Amniotic stem cell (primary cell): ENCODE measurements around the gene C2CD2.

Experiments used
- DNase-seq: peaks from one replicate; lab custom pipeline; 2025; lab: John Stamatoyannopoulos, UW

C2CD2 gene

DNA sequence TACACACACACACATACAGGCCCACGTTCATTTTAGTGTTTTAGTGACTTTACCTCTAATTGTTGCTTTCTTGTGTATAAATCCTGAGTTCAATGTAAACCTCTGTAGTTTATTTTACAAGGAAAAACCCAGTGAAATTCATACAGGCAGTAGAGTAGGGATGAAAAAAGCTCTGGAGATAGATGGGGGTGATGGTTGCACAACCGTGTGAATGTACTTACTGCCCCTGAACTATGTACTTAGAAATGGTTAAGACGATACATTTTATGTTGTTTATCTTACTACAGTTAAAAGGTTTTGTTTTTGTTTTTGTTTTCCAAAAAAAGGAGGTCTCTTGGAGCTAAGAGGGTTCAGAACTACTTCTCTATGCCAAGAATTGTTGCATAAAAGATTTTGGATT, 45.0 kb downstream of the C2CD2 start:
- no peak for DNase-seq

DNA sequence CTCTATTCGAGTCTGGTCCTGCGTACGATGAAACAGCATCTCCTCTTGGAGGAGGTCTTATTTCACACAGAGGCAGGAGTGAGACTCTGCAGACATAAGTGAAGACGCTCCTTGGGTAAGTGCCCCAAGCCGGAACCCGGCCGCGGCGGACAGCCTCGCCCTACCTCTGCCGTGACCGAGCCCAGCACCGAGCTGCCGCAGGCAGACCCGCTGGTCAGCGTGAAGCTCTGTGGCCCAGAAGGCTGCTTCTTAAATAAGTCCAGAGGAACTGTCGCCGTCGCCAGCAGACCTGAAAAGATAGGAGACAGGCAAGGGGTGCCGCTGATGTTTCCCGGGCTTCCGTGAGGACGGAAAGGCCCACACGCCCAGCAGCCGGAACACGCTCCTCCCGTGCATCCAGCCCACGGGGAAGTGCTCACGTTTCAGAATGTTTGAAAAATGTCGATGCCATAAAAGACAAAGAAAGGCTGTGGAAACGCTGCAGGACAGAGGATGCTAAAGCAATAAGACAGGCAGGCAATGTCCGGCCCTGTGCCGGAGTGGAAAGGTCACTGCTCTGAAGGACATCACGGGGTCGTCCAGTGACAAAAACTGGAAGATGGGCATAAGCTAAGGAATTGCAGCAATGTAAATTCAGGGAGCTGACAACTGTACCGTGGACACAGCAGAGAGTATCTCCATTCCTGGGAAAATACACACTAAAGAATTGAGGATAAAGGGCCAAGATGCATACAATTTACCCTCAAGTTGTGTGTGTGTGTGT, 46.1 kb downstream of the C2CD2 start:
- no peak for DNase-seq

DNA sequence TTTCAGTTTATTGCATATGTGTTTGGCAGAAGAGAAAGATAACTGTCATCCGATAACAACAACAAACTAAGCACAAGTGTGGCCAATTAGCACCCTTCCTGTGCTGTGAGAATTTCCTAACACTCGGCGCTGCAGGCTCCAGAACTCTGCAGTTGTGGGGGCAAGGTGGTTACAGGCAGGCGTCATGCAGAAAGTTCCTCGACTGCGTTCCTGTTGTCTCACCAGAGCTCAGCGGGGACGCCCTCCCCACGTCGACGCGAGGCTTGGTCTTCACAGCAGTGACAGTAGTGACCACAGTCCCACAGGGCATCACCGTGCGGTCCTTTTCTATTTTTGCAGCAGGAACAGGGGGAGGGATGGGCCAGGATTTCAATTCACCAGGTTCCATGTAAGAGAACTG, 47.0 kb downstream of the C2CD2 start:
- DNase-seq, result no peak

DNA sequence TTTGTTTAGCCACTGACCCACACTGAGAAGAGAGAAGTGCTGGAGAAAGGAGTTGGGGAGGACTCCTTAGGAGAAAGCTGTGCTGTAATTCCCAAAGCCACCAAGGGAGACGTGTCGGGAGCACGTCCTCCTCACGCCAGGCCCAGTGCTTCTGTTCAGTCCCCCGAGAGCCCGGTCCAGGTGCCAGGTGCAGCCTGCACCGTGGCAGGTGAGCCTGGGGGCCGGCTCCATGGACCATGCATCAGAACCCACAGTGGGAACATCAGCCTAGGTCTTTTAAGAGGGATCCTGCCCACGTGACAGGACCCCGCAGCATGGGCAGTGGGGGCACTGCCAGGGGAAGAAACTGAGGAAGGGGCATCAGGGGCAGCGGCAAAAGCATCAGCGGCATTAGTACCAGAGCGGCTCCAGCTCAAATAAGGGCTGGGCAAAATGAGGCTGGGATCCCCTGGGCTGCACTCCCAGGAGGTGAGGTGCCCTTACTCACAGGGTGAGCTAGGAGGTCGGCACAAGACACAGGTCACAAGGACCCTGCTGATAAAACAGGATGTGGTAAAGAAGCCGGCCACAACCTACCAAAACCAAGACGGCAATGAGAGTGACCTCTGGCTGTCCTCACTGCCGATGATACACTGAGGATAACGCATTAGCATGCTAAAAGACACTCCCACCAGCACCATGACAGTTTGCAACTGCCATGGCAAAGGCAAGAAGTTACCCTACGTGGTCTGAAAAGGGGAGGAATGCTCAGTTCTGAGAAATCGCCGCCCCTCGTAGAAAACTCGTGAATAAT, 50.1 kb downstream of the C2CD2 start:
- no peak for DNase-seq

DNA sequence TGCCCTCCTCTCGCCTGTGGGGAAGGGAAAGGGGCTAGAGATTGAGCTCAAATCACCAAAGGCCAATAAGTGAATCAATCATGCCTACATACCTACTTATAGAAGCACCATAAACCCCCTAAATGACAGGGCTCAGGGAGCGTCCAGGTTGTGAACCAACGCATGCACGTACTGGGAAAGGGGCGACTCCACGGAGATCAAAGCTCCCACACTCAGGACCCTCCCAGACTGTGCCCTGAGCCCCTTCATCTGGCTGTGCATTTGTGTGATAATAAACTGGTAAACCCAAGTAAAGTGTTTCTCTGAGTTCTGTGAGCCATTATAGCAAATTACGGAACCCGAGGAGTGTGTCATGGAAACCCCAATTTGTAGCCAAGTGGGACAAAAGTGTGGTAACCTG, 50.9 kb downstream of the C2CD2 start:
- DNase-seq, result no peak

DNA sequence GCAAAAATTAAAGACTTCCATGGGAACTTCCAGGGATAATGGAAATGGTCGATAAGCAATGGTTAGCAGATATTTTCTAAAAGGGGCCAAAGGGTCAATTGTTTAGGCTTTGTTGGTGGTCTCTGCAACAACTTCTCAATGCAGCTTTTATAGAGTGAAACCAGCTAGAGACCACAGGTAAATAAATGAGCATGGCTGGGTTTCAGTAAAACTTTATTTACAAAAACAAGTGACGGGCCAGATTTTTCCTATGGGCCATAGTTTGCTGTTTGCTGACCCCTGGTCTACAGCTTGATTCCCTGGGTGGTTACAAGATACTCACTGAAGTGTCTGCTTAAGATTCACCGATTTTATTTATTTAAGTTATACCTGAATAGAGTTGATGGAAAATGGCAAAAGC, 52.0 kb downstream of the C2CD2 start:
- no peak for DNase-seq

DNA sequence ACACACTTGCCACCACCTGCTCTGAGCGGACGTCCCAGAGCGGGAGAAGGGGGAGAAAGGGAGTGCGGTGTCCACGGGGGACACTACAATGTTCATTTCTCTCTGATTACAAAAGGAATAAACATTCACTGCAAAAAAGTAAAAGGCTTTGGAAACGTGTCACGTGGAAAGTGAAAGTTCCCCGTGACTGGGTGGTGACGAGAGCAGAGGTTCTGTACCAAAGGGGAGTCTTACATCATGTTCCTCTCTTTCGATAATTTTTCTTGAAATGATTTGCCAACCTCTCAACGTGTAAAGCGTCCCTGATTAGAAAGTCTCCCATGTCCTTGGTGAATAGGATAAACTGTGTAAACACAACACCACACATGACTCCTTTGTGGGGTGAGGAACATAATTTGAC, 52.7 kb downstream of the C2CD2 start:
- no peak for DNase-seq

DNA sequence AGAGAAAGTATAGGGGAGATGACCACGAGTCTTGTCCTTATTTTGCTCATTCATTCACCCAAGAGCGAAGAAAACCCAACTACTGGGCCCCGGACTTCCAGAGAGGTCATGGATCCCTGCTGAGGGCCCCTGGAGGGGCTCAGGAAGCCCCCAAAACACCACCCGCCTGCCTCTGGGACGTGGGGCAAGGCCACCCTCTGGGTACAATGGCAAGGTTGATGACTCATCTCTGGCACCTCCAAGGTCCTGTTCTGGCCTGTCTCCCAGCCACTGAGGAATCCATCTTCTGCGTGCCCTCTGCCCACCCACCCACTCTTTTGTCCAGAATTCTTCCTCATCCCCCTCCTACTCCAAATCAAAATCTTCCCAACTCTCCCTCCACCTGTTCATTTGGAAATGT, 53.4 kb downstream of the C2CD2 start:
- no peak for DNase-seq

DNA sequence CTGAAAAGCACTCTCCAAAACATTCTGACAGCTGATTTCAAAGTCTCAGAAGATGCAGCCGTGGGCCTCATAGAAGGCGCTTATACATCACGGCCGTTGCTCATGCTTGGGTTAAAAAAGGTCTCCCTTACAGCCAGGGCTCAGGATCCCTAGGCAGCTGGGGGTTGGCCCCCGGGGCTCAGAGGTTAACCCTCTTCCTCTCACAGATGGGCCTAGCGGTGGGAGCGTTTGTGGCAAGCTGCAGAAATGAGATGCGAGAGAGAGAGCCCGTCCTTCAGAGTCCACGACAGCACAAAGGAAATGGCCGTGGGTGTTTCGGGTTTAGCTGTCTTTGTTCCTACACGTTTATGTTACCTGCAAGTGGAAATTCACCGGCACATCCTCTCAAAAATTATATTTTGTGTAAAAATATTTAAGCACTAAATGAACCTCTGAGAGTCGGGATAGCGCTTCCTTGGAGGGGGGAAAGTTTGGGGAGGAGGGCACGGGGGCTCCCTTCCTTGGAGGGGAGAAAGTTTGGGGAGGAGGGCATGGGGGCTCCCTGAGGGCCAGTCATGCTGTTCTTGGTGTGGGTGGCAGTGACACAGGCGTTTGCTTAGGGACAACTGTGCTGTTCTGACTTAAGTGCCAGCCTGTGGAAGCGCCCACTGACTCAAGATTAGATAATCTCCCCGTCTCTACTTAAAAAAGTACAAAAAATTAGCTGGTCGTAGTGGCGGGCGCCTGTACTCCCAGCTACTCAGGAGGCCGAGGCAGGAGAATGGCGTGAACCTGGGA, 54.2 kb downstream of the C2CD2 start:
- DNase-seq, result no peak

DNA sequence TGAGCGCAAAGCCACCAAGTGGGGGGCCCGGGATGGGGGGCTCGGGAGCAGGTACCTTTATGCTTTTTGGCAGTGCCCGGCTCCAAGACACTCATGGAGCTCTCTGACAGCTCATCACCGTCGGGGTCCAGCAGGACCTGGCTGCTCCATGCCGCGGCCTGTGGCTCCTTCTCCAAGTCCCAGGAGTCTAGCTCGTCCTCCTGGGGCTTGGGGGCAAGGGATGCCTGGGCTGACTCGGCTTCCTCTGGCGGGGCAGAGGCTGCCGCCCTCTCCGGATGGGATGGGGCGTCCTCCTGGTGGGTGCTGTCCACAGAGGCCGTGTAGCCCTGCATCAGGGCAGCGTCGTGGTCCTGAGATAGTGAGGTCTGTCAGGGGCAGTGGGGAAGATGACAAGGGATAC, 54.8 kb downstream of the C2CD2 start:
- DNase-seq, result no peak

DNA sequence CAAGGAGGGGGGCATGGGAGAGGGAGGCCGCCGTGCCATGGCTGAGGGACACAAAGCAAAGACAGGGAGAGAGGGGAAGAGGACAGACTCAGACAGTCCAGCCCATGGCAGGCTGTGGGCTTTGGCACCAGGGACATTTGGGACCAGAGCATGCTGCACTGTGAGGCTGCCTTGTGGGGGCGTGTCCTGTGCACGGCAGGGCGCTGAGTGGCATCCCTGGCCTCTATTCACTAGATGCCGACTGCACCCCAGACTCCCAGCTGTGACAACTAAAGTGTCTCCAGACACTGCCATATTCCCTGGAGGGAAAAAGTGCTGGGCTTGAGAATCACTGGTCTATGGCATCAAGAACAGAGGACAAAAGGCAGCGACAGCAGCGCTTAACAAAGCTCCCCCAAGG, 56.1 kb downstream of the C2CD2 start:
- no peak for DNase-seq

DNA sequence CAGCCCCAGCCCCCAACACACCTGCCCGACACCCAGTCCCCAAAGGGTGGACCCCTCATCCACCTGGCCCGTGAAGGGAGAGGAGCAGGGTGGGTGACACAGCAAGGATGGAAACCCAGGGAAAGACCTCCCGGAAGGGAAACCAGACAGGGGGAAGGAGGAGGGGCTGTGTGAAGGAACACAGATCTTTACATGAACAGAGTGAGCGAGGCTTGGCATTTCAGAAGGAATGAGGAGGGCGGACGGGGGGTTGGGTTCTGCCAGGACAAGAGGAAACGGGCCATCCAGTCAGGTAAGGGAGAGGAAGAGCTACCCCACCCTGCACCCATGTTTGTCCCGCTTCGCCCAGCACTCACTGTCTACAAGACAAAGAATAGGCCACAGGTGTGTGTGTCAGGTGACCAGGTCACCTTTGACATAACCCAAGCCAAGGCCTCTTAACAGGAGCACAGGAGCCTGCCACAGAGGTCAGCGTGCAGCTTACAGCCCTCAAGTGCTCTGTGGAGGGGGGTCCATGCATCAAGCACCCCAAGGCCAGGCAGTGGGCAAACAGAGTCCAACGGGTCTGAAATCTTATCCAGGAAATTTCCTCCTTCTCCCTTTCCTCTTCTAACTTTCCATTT, 56.7 kb downstream of the C2CD2 start:
- DNase-seq, result no peak

DNA sequence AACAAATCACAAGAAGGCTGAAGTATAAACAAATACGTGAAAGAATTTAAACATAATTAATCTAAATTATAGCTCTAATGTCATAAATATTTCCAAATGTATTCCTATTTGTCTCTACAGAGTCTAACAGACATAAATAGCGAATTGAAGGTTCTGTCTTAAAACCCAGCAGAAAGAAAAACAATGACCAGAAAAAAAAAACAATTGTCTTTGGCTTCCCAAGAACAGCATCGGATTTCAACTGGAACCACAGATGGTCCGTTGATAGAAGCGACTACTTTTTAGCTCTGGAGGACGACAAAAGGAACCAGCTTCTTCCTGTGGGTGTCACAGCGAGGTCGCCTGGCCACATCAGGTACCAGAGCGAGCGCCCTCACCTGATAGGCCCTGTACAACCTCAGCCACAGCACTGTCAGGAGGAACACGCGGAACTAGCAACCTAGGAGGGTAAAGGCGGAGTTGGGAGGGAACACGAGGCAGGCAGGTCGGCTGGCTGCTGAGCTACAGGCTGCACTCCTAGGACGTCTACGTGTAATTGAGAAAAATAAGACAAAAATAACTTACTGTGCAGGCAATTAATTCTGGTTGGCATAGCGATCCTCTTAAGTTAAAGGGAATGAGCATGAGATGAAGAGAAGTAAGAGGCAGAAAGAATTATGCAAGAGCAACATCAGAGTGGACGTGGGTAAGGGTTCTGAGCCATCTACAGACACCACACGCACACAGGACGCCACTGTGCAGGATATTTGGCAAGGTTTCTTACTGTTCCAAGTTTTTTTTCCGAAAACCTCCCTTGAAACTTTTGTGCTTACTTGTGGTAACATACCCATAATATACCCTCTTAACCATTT, 58.0 kb downstream of the C2CD2 start:
- no peak for DNase-seq

DNA sequence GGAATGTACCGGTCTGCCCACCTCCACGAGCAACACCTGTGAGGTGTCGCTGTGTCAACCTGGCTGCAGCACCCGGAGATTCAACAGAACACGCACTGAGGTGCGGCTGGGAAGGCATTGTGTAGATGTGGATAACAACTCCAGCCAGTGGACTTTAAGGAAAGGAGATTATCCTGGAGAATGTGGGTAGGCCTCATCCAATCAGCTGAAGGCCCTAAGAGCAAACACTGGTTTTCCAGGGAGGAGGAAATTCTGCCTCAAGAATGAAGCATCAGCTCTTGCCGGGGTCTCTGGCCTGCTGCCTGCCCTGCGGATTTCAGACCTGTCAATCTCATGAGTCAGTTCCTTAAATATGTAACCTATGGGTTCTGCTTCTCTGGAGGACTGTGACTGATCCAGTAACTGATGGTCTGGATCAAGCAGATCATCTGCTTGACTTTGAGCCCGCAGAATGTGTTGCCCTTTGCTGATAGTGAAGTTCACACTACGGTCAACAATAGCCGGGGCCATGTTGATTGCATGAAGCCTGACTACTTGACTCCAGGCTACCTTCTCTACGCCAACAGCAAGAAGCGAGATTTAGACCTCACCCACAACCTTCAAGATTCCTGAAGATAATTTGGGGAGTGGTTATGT, 58.8 kb downstream of the C2CD2 start:
- peak; percentile 49 for DNase-seq

DNA sequence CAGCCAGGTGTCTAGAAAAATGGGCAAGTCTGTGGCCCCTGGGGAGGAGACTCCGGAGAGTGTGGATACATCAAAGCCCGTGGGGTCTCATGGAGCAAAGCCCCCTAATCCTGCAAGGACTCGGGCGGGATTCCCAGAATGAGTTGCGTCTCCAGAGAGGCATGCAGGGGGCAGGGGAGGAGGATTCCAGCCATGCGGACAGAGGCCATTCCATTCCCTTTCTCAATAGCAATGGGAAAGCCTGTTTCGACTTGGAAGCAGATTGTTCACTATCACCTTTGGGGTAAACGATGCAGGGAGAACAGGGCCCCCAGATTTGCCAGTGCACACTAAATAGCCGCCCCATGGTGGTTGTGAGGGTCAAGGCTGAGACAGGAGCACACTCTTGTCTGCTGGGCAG, 59.3 kb downstream of the C2CD2 start:
- DNase-seq, result no peak

DNA sequence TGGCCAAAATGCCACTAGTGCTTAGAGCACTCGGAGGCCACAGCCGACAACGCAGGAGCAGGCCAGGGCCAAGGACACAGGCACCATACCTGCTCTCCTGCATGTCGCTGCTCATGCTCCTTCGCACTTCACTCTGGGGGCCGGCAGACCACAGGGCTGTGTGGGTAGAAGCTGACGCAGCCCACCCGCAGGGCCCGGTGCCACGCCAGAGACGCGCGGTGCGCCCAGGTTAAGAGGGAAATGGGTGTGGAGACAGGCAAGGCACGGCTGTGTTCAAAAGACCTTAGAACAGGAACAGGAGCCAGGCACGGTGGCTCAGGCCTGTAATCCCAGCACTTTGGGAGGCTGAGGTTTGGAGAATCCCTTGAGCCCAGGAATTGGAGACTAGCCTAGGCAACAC, 61.1 kb downstream of the C2CD2 start:
- DNase-seq, result no peak

DNA sequence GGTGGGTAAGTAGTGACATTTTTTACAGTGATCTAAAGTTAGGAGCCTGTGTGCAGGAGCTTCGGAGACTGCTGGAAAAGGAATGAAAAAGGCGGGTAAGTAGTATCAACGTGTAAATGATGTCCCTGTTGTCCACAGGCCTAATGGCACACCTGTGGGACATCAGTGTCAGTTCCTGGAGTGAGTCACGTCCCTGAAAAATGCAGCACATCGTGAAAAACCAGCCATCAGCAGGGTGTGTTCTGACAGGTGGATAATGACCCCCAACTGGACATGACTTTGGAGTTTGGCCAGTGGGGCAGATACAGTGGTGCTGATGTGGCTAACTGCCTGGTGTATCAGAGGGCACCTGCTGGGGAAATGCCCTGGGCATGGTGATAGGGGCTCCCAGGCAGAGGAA, 62.7 kb downstream of the C2CD2 start:
- no peak for DNase-seq

DNA sequence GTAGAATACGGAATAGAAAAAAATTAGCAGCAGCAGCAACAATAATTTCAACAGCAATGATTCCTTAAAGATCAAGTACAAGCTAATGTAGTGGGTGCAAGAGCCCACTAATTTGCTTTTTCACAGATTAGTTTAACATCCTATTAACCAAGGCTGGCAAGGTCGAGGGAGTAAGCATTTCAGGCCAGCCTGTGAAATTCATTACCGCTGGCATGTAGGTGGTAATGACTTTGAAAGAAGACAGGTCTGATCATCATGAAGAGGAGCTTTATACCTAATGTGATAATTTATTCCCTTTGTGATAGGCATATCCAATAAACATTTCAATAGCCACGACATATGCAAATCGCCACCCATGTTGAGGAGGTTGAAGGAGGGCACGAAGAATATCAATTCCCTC, 63.5 kb downstream of the C2CD2 start:
- DNase-seq, result no peak

DNA sequence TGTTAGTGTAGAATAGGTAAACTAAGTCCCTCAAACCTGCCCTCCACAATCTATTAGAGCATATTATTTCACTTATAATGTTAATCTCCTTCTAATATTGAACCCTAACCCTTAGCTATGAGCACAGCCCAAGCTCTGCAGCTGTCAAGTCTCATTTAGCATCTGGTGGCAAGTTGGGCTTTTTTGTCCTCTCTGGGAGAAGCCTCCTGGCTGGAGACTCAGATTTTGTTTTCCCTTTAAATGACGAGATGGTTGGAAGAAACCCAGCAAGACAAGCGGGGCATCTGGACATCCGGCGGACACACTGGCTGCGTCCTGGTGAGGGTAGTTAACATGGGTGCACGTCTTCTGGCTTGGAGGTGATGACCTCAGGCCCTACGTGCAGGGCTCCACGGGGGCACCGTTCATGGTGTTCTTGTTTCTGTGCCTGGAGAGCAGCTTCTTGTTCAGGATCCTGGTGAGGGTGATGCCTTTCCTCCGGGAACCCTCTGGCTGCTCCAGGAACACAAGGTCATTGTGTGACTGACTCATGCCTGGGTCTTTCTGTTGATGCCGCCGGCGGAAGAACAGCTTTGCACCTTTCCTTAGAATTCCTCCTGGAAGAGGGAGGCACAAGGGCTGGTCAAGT, 65.0 kb downstream of the C2CD2 start:
- no peak for DNase-seq

DNA sequence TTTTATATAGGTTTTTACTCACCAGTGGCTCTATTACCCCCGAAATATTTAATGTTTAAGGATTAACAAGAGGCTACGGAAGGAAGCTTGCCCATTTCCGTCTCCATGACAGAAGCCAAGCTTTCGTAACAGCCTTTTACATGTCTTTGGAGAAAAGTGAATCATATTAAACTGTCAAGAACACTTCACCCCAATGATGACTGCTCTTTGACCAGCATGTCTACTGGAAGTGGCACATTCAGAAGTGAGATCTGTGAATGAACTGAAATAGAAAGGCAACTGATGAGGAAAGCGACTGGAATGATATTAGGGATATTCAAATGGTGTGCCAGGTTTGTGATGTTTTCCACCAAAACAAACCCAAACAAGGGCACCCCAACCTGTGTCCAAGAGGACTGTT, 66.2 kb downstream of the C2CD2 start:
- no peak for DNase-seq

DNA sequence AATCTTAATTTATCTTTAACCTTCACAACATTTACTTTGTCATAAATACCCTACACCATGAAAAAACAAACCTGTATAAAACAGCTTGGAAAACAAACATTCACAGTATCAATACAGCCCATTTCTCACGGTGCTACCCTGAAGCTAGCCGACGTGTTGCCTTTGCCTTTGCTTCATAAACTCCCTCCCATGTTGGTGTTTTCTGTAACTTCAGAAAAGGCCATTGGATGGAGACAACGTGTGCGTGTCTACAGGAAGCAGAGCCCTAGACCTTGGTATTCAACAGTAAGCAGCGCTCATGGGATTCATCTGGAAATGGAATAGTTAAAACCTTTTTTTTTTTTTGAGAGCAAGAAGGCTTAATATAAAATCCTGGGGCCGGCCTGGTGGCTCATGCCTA, 67.5 kb downstream of the C2CD2 start:
- DNase-seq, result no peak
